Epidermal melanocyte (primary cell): ENCODE data around the gene LOXL1.

Experiments
- DNase-seq: peaks from one replicate; pipeline ENCODE4 v3.0.0; 2011; ENCODE audit warnings: low spot score; ENCODE audit not compliant: insufficient read length

Gene LOXL1

GRCh38 chr15:73899197-73900094, 26.8 kb upstream of the LOXL1 start:
- no peak for DNase-seq

GRCh38 chr15:73900095-73900712, 26.1 kb upstream of the LOXL1 start:
- DNase-seq = no peak

GRCh38 chr15:73901126-73901810, 25.0 kb upstream of the LOXL1 start:
- no peak for DNase-seq

GRCh38 chr15:73902121-73903020, 23.9 kb upstream of the LOXL1 start:
- no peak for DNase-seq

GRCh38 chr15:73904026-73904815, 22.0 kb upstream of the LOXL1 start:
- DNase-seq = no peak

GRCh38 chr15:73905225-73905827, 20.9 kb upstream of the LOXL1 start:
- no peak for DNase-seq

- DNase-seq = no peak
Measured at GRCh38 chr15:73906346-73907034, 19.8 kb upstream of the LOXL1 start.

GRCh38 chr15:73907035-73907408, 19.2 kb upstream of the LOXL1 start:
- DNase-seq = no peak

GRCh38 chr15:73908030-73908821, 18.0 kb upstream of the LOXL1 start:
- DNase-seq = peak; percentile 58

- no peak for DNase-seq
Measured at GRCh38 chr15:73908822-73909122, 17.5 kb upstream of the LOXL1 start.

- DNase-seq = no peak
Measured at GRCh38 chr15:73909651-73910050, 16.6 kb upstream of the LOXL1 start.

- DNase-seq = no peak
Measured at GRCh38 chr15:73910522-73911303, 15.5 kb upstream of the LOXL1 start.

GRCh38 chr15:73912030-73912596, 14.1 kb upstream of the LOXL1 start:
- DNase-seq = no peak

- DNase-seq = no peak
Measured at GRCh38 chr15:73914145-73914544, 12.1 kb upstream of the LOXL1 start.

GRCh38 chr15:73915082-73915481, 11.2 kb upstream of the LOXL1 start:
- no peak for DNase-seq

GRCh38 chr15:73918784-73919183, 7.5 kb upstream of the LOXL1 start:
- no peak for DNase-seq

GRCh38 chr15:73919706-73920105, 6.6 kb upstream of the LOXL1 start:
- DNase-seq = no peak
